WTC11 (cell line): ENCODE data around the gene CLIC6. TPM values are rescaled to one million over a fixed set of nuclear protein-coding genes. Genes with fewer than 3 reads are reported as not detected.

Experiments
- ATAC-seq: fragments of 200-7000 bp; cut with Tn5 transposase; 2 replicates; pipeline ENCODE4 v1.10.0; 2021; ENCODE audit warnings: mild to moderate bottlenecking, moderate library complexity
- CTCF ChIA-PET: fragments of 300-600 bp; sonication (Branson Sonifier 250); formaldehyde crosslinking; loops from one replicate; lab custom pipeline; 2021; ENCODE audit warnings: antibody characterized with exemption; lab: Charles Lee
- POLR2A ChIA-PET: fragments of 350-600 bp; sonication (Branson Sonifier 250); formaldehyde crosslinking; loops from one replicate; lab custom pipeline; 2021; ENCODE audit warnings: antibody characterized with exemption; lab: Charles Lee
- DNase-seq: peaks from one replicate; pipeline ENCODE4 v3.0.0; 2021; ENCODE audit warnings: low spot score
- H3K27ac Mint-ChIP-seq: 2 replicates; pipeline ENCODE4 v1.8.0; 2021; ENCODE audit warnings: mixed read lengths
- H3K27me3 Mint-ChIP-seq: 2 replicates; pipeline ENCODE4 v1.8.0; 2021; ENCODE audit warnings: low read depth, mild to moderate bottlenecking, moderate library complexity, mixed read lengths
- H3K36me3 Mint-ChIP-seq: 2 replicates; pipeline ENCODE4 v1.8.0; 2021; ENCODE audit warnings: mixed read lengths
- H3K4me1 Mint-ChIP-seq: 2 replicates; pipeline ENCODE4 v1.8.0; 2022; ENCODE audit warnings: mixed read lengths
- H3K4me3 Mint-ChIP-seq: 2 replicates; pipeline ENCODE4 v1.8.0; 2021; ENCODE audit warnings: mild to moderate bottlenecking, moderate library complexity, mixed read lengths
- H3K9me3 Mint-ChIP-seq: 2 replicates; pipeline ENCODE4 v1.8.0; 2021; ENCODE audit warnings: mixed read lengths
- ELF4 ChIP-seq: sonication (generic); formaldehyde crosslinking; IDR thresholded peaks from 2 replicates; pipeline ENCODE4 v1.8.1; 2022; ENCODE audit warnings: low read depth, mild to moderate bottlenecking, moderate library complexity, missing genetic modification reagents
- GABPB1 ChIP-seq: sonication (generic); formaldehyde crosslinking; IDR thresholded peaks from 2 replicates; pipeline ENCODE4 v1.8.1; 2023; ENCODE audit warnings: mild to moderate bottlenecking, missing genetic modification reagents
- IRF2 ChIP-seq: sonication (generic); formaldehyde crosslinking; IDR thresholded peaks from 2 replicates; pipeline ENCODE4 v1.8.0; 2022; ENCODE audit warnings: low read depth, missing genetic modification reagents, borderline replicate concordance
- JUN ChIP-seq: sonication (generic); formaldehyde crosslinking; IDR thresholded peaks from 2 replicates; pipeline ENCODE4 v1.8.0; 2023; ENCODE audit warnings: mild to moderate bottlenecking, missing genetic modification reagents
- MYBL2 ChIP-seq: sonication (generic); formaldehyde crosslinking; IDR thresholded peaks from 2 replicates; pipeline ENCODE4 v1.8.1; 2023; ENCODE audit warnings: mild to moderate bottlenecking, moderate library complexity, missing genetic modification reagents
- RORB ChIP-seq: fragments of 250-450 bp; sonication (Bioruptor Pico); IDR thresholded peaks from 2 replicates; pipeline ENCODE4 v1.9.0; 2021; ENCODE audit warnings: mild to moderate bottlenecking
- SMAD4 ChIP-seq: sonication (generic); formaldehyde crosslinking; IDR thresholded peaks from 2 replicates; pipeline ENCODE4 v1.8.0; 2022; ENCODE audit warnings: mild to moderate bottlenecking, missing genetic modification reagents
- SP1 ChIP-seq: sonication (generic); formaldehyde crosslinking; conservative IDR thresholded peaks from 2 replicates; pipeline ENCODE4 v1.8.1; 2022; ENCODE audit warnings: missing genetic modification reagents
- TEAD1 ChIP-seq: sonication (generic); formaldehyde crosslinking; IDR thresholded peaks from 2 replicates; pipeline ENCODE4 v1.8.0; 2022; ENCODE audit warnings: mild to moderate bottlenecking, missing genetic modification reagents
- TEAD4 ChIP-seq: sonication (generic); formaldehyde crosslinking; IDR thresholded peaks from 2 replicates; pipeline ENCODE4 v1.8.0; 2022; ENCODE audit warnings: mild to moderate bottlenecking, missing genetic modification reagents
- ZNF232 ChIP-seq: sonication (generic); formaldehyde crosslinking; IDR thresholded peaks from 2 replicates; pipeline ENCODE4 v1.8.0; 2022; ENCODE audit warnings: mild to moderate bottlenecking, missing genetic modification reagents
- ZNF317 ChIP-seq: sonication (generic); formaldehyde crosslinking; IDR thresholded peaks from 2 replicates; pipeline ENCODE4 v1.8.1; 2023; ENCODE audit warnings: low read depth, mild to moderate bottlenecking, moderate library complexity, missing genetic modification reagents, borderline replicate concordance
- total RNA-seq: library from RNA; stranded (reverse); gene quantifications from 3 replicates; pipeline ENCODE4 v1.2.3, GENCODE V29; 2021
- TF ChIP-seq, protein P1 (sequence below): fragments of 250-450 bp; sonication (Bioruptor Pico); conservative IDR thresholded peaks from 2 replicates; pipeline ENCODE4 v1.9.0; 2021; ENCODE audit warnings: mild to moderate bottlenecking
- TF ChIP-seq, protein P2 (sequence below): sonication (generic); formaldehyde crosslinking; IDR thresholded peaks from 2 replicates; pipeline ENCODE4 v1.8.1; 2023; ENCODE audit warnings: mild to moderate bottlenecking, missing genetic modification reagents
- TF ChIP-seq, protein P3 (sequence below): sonication (generic); formaldehyde crosslinking; IDR thresholded peaks from 2 replicates; pipeline ENCODE4 v1.8.1; 2022; ENCODE audit warnings: low read depth, mild to moderate bottlenecking, moderate library complexity, missing genetic modification reagents, borderline replicate concordance
- TF ChIP-seq, protein P4 (sequence below): fragments of 250-450 bp; sonication (Bioruptor Pico); IDR thresholded peaks from 2 replicates; pipeline ENCODE4 v1.9.0; 2021; ENCODE audit warnings: mild to moderate bottlenecking, borderline replicate concordance

Gene CLIC6
- total RNA-seq, 1 experiment from 2014 or later: 1.8 TPM

DNA sequence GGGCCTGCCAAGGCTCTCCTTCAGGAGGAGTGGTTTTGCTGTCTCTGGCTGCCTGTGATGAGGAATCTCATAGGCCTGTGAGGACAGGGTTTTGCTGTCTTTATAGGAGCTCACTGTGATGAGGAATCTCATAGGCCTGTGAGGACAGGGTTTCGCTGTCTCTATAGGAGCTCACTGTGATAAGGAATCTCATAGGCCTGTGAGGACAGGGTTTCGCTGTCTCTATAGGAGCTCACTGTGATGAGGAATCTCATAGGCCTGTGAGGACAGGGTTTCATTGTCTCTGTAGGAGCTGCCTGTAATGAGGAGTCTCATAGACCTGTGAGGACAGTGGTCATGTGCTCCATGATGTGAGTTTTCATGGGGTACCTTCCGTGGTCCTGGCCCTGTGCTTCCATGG, 29.0 kb downstream of the CLIC6 start:
- CTCF ChIA-PET: interaction anchor here (1.3 kb wide), 1 partner anchor 25 kb away, joined by 3 read pairs; no protein-coding TSS in a partner anchor
- Mint-ChIP-seq H3K4me3 (no peak overlapping the region), H3K27me3 (0 out of 2 replicates have a peak, but pooled peaks cover 3% of the 10 kb centered on the region), H3K4me1 (peaks cover 16% of the 10 kb centered on the region), H3K27ac (no peak overlapping the region), H3K9me3 (peaks cover 20% of the 10 kb centered on the region), H3K36me3 (peaks cover 13% of the 10 kb centered on the region)
- TF ChIP-seq IRF2 (CRISPR knock-in tag) (no peak), TEAD4 (CRISPR knock-in tag) (no peak), RORB (CRISPR knock-in tag) (no peak), GABPB1 (CRISPR knock-in tag) (no peak), JUN (CRISPR knock-in tag) (no peak), SMAD4 (no peak), ELF4 (no peak), ZNF317 (CRISPR knock-in tag) (no peak), ZNF232 (CRISPR knock-in tag) (no peak), TEAD1 (CRISPR knock-in tag) (no peak), SP1 (no peak), MYBL2 (CRISPR knock-in tag) (no peak)
- TF ChIP-seq, protein P1, sequence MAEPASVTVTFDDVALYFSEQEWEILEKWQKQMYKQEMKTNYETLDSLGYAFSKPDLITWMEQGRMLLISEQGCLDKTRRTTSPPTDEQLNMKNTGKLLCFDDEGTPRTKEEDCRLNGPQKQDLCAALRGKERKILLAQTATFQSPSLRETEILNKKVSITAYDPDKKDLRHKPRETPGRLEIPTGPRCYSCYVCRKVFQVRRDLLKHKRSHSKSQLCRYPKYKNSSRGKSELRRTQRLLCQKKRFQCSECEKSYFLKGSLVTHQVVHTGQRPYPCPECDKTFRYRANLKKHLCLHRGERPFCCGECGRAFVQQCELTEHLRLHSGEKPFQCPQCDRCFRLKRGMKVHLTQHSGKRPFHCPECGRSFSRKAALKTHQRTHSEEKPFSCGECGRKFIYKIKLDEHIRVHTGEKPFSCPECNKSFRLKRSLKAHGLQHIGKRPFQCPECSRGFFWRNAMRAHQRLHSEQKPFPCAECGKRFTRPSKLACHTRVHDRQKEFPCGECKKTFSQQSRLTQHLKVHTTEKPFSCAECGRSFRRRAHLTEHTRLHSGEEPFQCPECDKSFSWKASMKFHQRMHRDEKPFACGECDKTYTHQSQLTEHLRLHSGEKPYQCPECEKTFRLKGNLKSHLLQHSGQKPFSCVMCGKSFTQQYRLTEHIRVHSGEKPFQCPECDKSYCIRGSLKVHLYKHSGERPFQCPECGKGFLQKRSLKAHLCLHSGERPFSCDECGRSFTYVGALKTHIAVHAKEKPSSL (CRISPR knock-in tag): no peak
- TF ChIP-seq, protein P2, sequence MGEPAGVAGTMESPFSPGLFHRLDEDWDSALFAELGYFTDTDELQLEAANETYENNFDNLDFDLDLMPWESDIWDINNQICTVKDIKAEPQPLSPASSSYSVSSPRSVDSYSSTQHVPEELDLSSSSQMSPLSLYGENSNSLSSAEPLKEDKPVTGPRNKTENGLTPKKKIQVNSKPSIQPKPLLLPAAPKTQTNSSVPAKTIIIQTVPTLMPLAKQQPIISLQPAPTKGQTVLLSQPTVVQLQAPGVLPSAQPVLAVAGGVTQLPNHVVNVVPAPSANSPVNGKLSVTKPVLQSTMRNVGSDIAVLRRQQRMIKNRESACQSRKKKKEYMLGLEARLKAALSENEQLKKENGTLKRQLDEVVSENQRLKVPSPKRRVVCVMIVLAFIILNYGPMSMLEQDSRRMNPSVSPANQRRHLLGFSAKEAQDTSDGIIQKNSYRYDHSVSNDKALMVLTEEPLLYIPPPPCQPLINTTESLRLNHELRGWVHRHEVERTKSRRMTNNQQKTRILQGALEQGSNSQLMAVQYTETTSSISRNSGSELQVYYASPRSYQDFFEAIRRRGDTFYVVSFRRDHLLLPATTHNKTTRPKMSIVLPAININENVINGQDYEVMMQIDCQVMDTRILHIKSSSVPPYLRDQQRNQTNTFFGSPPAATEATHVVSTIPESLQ (CRISPR knock-in tag): no peak
- TF ChIP-seq, protein P3, sequence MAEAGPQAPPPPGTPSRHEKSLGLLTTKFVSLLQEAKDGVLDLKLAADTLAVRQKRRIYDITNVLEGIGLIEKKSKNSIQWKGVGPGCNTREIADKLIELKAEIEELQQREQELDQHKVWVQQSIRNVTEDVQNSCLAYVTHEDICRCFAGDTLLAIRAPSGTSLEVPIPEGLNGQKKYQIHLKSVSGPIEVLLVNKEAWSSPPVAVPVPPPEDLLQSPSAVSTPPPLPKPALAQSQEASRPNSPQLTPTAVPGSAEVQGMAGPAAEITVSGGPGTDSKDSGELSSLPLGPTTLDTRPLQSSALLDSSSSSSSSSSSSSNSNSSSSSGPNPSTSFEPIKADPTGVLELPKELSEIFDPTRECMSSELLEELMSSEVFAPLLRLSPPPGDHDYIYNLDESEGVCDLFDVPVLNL (CRISPR knock-in tag): no peak
- TF ChIP-seq, protein P4, sequence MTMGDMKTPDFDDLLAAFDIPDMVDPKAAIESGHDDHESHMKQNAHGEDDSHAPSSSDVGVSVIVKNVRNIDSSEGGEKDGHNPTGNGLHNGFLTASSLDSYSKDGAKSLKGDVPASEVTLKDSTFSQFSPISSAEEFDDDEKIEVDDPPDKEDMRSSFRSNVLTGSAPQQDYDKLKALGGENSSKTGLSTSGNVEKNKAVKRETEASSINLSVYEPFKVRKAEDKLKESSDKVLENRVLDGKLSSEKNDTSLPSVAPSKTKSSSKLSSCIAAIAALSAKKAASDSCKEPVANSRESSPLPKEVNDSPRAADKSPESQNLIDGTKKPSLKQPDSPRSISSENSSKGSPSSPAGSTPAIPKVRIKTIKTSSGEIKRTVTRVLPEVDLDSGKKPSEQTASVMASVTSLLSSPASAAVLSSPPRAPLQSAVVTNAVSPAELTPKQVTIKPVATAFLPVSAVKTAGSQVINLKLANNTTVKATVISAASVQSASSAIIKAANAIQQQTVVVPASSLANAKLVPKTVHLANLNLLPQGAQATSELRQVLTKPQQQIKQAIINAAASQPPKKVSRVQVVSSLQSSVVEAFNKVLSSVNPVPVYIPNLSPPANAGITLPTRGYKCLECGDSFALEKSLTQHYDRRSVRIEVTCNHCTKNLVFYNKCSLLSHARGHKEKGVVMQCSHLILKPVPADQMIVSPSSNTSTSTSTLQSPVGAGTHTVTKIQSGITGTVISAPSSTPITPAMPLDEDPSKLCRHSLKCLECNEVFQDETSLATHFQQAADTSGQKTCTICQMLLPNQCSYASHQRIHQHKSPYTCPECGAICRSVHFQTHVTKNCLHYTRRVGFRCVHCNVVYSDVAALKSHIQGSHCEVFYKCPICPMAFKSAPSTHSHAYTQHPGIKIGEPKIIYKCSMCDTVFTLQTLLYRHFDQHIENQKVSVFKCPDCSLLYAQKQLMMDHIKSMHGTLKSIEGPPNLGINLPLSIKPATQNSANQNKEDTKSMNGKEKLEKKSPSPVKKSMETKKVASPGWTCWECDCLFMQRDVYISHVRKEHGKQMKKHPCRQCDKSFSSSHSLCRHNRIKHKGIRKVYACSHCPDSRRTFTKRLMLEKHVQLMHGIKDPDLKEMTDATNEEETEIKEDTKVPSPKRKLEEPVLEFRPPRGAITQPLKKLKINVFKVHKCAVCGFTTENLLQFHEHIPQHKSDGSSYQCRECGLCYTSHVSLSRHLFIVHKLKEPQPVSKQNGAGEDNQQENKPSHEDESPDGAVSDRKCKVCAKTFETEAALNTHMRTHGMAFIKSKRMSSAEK (CRISPR knock-in tag): no peak
- POLR2A ChIA-PET: no interaction called here
- no peak for ATAC-seq
- no peak for DNase-seq
